ENCODE measurements around the gene CRYGA. TPM values are rescaled to one million over a fixed set of nuclear protein-coding genes. Genes with fewer than 3 reads are reported as not detected.
"Not testable (repeated sequence)": the region's sequence is repeated elsewhere in the genome, so short reads cannot be mapped to it uniquely, and the experiment has no call there.

Gene CRYGA
- total RNA-seq, 2 donors from 2014 or later: not detected

DNA sequence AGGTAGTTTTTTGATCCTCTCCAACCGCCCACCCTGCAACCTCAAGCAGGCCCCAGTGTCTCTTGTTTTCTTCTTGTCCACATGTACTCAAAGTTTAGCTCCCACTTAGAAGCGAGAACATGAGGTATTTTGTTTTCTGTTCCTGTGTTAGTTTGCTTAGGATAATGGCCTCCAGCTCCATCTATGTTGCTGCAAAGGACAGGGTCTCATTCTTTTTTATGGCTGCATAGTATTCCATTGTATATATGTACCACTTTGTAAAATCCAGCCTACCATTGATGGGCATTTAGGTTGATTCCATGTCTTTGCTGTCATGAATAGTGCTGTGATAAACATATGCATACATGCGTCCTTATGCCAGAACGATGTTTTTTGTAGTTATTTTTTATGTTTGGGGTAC lies 36.3 kb downstream of the CRYGA start:
- Histone ChIP-seq H3K27ac (no peak overlapping the region), H3K4me1 (peaks cover 0 to 7% of the 10 kb centered on the region in 2 donors), H3K36me3 (no peaks in the 10 kb centered on the region), H3K27me3 (no peaks in the 10 kb centered on the region), H3K9me3 (no peaks in the 10 kb centered on the region), H3K4me3 (no peak overlapping the region)
- DNase-seq (ENCODE audit: low spot score): no peak
- TF ChIP-seq, protein P1, sequence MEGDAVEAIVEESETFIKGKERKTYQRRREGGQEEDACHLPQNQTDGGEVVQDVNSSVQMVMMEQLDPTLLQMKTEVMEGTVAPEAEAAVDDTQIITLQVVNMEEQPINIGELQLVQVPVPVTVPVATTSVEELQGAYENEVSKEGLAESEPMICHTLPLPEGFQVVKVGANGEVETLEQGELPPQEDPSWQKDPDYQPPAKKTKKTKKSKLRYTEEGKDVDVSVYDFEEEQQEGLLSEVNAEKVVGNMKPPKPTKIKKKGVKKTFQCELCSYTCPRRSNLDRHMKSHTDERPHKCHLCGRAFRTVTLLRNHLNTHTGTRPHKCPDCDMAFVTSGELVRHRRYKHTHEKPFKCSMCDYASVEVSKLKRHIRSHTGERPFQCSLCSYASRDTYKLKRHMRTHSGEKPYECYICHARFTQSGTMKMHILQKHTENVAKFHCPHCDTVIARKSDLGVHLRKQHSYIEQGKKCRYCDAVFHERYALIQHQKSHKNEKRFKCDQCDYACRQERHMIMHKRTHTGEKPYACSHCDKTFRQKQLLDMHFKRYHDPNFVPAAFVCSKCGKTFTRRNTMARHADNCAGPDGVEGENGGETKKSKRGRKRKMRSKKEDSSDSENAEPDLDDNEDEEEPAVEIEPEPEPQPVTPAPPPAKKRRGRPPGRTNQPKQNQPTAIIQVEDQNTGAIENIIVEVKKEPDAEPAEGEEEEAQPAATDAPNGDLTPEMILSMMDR (IDR thresholded peaks at IDR 0.05): no peak

DNA sequence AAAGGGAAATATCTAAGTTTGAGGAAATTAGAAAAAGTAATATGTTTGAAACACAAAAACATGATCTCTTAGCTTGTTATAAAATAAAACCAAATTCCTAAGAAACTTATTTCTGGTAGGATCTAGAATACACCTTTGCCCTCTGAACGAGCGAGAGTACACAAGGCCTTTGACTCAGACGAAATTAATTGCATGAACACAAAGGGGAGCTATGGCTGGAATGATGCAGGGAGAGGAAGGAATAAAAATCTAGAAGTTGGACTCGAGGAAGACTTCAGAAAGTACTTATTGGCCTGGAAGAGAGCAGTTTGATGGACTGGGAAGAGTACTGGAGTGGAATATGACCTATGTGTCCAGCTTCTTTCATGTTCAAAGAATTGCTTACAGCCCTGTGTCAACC lies 38.1 kb downstream of the CRYGA start:
- Histone ChIP-seq H3K27me3 (no peaks in the 10 kb centered on the region), H3K4me3 (no peak overlapping the region), H3K27ac (no peak overlapping the region), H3K36me3 (no peaks in the 10 kb centered on the region), H3K4me1 (peaks cover 0 to 7% of the 10 kb centered on the region in 2 donors), H3K9me3 (no peaks in the 10 kb centered on the region)
- TF ChIP-seq, protein P1 (IDR thresholded peaks at IDR 0.05): no peak
- no peak for DNase-seq (ENCODE audit: low spot score)

DNA sequence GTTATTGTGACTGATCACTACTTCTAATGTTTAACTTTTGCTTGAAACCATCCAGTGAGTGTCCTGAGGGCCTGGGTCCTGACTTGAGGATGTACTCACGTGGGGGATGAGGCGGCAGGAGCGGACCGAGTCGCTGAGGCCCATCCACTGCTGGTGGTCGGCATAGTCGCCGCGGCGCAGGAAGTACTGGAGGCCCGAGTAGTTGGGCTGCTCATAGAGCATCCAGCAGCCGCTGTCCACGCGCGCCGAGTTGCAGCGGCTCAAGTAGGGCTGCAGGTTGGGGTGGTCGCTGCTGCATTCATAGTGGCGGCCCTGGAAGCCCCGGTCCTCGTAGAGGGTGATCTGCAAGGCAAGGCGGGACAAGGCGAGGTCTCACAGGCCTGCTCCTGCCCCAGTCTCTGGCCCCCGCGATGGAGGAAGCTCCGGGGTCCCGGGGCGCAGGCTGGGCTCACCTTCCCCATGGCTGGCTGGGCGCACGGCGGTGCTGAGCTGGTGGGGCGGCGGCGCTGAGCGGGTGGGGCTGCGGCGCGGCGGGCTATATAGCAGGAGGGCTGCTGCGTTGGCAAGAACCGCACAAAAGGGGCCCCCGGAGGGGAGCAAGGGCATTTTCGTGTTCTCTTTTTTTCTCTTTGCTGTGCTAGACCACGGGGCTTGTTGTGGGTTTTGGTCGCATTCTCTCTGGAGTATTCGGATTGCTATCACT lies 39.2 kb downstream of the CRYGA start, which contains the start of gene CRYGD:
Gene CRYGD, minus strand, starts transcription at position 512 of the 703 bp plus-strand sequence. Its CDS starts 51 bp downstream, at position 461.
- H3K4me3 ChIP-seq: peak within 1 kb of the TSS; percentile 3 to 26

DNA sequence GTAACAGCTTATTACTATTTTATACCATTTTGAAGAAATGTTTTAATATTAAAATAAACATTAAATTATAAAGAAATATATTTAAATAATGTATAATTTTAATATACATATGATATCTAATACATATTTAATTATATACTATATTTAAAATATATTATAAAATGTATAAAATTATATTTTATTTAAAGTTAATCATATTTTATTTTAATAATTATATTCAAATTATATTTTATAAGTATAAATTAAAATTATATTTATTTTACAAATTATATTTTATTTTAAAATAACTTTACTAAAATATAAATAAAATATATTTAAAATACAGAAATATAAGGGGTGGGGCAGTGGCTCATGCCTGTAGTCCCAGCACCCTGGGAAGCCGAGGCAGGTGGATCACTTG lies 41.1 kb downstream of the CRYGA start:
- Histone ChIP-seq H3K4me1 (peaks cover 0 to 7% of the 10 kb centered on the region in 2 donors), H3K27ac (no peak overlapping the region), H3K9me3 (no peaks in the 10 kb centered on the region), H3K36me3 (no peaks in the 10 kb centered on the region), H3K27me3 (no peaks in the 10 kb centered on the region), H3K4me3 (no peak overlapping the region)
- TF ChIP-seq, protein P1 (IDR thresholded peaks at IDR 0.05): no peak
- no peak for DNase-seq (ENCODE audit: low spot score)

More for the DNA sequence above, 39.2 kb downstream of the CRYGA start, which contains the start of gene CRYGD:
- not testable (repeated sequence) for DNase-seq (ENCODE audit: low spot score); H3K27ac ChIP-seq; H3K27me3 ChIP-seq; H3K36me3 ChIP-seq; H3K4me1 ChIP-seq; H3K9me3 ChIP-seq

DNA sequence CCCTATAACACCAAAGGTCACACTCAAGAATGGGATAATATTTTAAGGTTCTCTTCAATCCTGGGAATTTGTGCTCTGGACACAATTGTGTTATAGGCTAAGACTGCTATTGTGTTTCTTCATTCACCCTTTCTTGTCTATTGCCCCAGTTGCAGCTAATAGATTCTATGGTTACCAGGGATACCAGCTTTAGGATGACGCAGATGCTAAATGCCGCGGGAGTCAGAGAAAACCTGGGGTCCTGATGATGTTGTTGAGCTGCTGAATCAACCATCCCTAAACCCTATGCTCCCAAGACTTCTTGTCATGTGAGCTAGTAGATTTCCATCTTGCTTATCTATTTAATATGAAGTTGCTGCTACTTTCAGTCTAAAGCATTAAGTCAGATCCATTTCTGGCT lies 44.5 kb downstream of the CRYGA start:
- DNase-seq (ENCODE audit: low spot score): no peak

DNA sequence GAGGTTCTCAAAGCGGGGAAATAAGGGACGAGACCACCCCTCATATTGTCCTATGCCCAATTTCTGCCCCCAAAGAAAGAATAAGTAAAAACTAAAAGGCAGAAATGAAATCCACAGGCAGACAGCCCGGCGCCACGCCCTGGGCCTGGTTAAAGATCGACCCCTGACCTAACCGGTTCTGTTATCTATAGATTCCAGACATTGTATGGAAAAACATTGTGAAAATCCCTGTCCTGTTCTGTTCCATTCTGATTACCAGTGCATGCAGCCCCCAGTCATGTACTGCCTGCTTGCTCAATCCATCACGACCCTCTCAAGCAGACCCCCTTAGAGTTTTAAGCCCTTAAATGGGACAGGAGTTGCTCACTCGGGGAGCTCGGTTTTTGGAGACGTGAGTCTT lies 46.0 kb downstream of the CRYGA start:
- H3K9me3 ChIP-seq; H3K36me3 ChIP-seq; H3K27me3 ChIP-seq; H3K4me1 ChIP-seq; H3K27ac ChIP-seq; DNase-seq (ENCODE audit: low spot score); H3K4me3 ChIP-seq: not testable (repeated sequence)

More for the DNA sequence above, 44.5 kb downstream of the CRYGA start:
- H3K27me3 ChIP-seq: no peaks in the 10 kb centered on the region
- no peaks in the 10 kb centered on the region for H3K9me3 ChIP-seq
- H3K36me3 ChIP-seq: no peaks in the 10 kb centered on the region
- H3K4me3 ChIP-seq: no peak overlapping the region
- TF ChIP-seq, protein P1 (IDR thresholded peaks at IDR 0.05): no peak
- no peak overlapping the region for H3K27ac ChIP-seq
- peaks cover 0 to under 1% of the 10 kb centered on the region in 2 donors for H3K4me1 ChIP-seq

DNA sequence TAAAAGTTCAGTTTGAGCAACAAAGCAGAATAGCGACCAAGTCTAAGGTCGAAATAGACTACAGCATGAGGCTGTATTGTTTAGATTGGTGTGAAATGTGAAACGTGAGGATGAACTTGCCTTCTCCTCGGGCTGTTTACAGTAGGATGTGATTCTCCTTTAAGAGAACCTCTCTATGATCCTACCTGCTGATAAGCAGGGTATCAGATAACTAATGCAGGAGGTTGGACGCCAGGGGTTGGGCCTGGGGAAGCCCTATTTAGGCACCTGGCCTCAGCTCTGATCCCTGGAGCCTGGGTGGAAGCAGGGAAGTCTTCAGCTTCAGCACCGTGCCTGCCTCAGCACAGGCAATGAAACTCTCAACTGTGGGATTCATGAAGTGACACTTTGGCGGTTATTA lies 50.4 kb downstream of the CRYGA start:
- no peak for DNase-seq (ENCODE audit: low spot score)
- Histone ChIP-seq H3K27ac (no peak overlapping the region), H3K27me3 (no peaks in the 10 kb centered on the region), H3K9me3 (no peaks in the 10 kb centered on the region), H3K36me3 (no peaks in the 10 kb centered on the region), H3K4me3 (no peak overlapping the region), H3K4me1 (no peaks in the 10 kb centered on the region)
- TF ChIP-seq, protein P1 (IDR thresholded peaks at IDR 0.05): no peak

DNA sequence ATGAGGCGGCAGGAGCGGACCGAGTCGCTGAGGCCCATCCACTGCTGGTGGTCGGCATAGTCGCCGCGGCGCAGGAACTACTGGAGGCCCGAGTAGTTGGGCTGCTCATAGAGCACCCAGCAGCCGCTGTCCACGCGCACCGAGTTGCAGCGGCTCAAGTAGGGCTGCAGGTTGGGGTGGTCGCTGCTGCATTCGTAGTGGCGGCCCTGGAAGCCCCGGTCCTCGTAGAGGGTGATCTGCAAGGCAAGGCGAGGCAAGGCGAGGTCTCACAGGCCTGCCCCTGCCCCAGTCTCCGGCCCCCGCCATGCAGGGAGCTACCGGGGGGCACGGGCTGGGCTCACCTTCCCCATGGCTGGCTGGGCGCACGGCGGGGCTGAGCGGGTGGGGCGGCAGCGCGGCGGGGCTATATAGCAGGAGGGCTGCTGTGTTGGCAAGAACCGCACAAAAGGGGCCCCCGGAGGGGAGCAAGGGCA lies 51.1 kb downstream of the CRYGA start:
- H3K36me3 ChIP-seq; H3K9me3 ChIP-seq; H3K27me3 ChIP-seq; DNase-seq (ENCODE audit: low spot score); H3K4me1 ChIP-seq; H3K27ac ChIP-seq: not testable (repeated sequence)
- peak overlapping the region in 1 of 2 donors; percentile 15 for H3K4me3 ChIP-seq

All from right atrium auricular region (tissue), 2 donors.